A549 (cell line): ENCODE measurements around the gene TXN. TPM values are rescaled to one million over a fixed set of nuclear protein-coding genes. Genes with fewer than 3 reads are reported as not detected.

Experiments used
- ATAC-seq, 2 experiments: fragments of 200-7000 bp in 1 of 2; fragments of >200 bp in 1 of 2; cut with Nextera tagmentation in 1 of 2; cut with Tn5 transposase in 1 of 2; 3 replicates each; pipeline versions ENCODE4 v1.8.0 to v1.9.1; 2018 to 2020; ENCODE audit warnings: mild to moderate bottlenecking in 1 of 2, moderate library complexity in 1 of 2
- CTCF ChIA-PET: fragments of 300-600 bp; sonication (Branson Sonifier 250); formaldehyde crosslinking; extraction: SDS; loops from one replicate; lab custom pipeline; 2021; ENCODE audit warnings: antibody characterized with exemption, inconsistent platforms; lab: Yijun Ruan, JAX
- POLR2A ChIA-PET: fragments of 350-600 bp; formaldehyde crosslinking; extraction: SDS; loops from one replicate; lab custom pipeline; 2021; ENCODE audit warnings: antibody characterized with exemption, inconsistent platforms; lab: Yijun Ruan, JAX
- DNase-seq, 2 experiments: peaks; one replicate each; pipeline versions ENCODE4 v3.0.0 to v3.0.0-alpha.2; 2011 to 2016; ENCODE audit warnings: low read depth in 1 of 2, low spot score in 1 of 2
- FAIRE-seq: peaks from 2 replicates; lab custom pipeline; 2011; peaks lifted over from hg19 to GRCh38; lab: Jason Lieb, UNC
- H3K27ac ChIP-seq, 2 experiments: fragments of >200 bp; sonication (Bioruptor Twin); formaldehyde crosslinking; 3 replicates each; pipeline ENCODE4 v1.5.1; 2016 to 2017
- H3K4me1 ChIP-seq: fragments of >200 bp; sonication (Bioruptor Twin); formaldehyde crosslinking; 3 replicates; pipeline ENCODE4 v1.6.1; 2016
- H3K4me2 ChIP-seq: fragments of >200 bp; sonication (Bioruptor Twin); formaldehyde crosslinking; 3 replicates; pipeline ENCODE4 v1.6.1; 2016
- H3K4me3 ChIP-seq: fragments of >200 bp; sonication (Bioruptor Twin); formaldehyde crosslinking; 3 replicates; pipeline ENCODE4 v1.5.1; 2016
- H3K9me3 ChIP-seq: fragments of >200 bp; sonication (Bioruptor Twin); formaldehyde crosslinking; 3 replicates; pipeline ENCODE4 v1.6.1; 2016
- BHLHE40 ChIP-seq: IDR thresholded peaks from 2 replicates; pipeline ENCODE4 v1.6.1; 2012; ENCODE audit warnings: low read depth, low read length, inconsistent platforms
- CBX8 ChIP-seq: fragments of 200-600 bp; sonication (generic); IDR thresholded peaks from 2 replicates; pipeline ENCODE4 v1.6.1; 2016
- CEBPB ChIP-seq, 2 experiments: fragments of >200 bp in 1 of 2; sonication (Bioruptor Twin) in 1 of 2; formaldehyde crosslinking in 1 of 2; IDR thresholded peaks; 2 replicates each; pipeline ENCODE4 v1.6.1; 2012 to 2016
- EHF ChIP-seq: fragments of 250-450 bp; sonication (Bioruptor Pico); IDR thresholded peaks from 2 replicates; pipeline ENCODE4 v1.5.0; 2020; ENCODE audit warnings: mild to moderate bottlenecking
- EHMT2 ChIP-seq: fragments of 200-600 bp; sonication (generic); IDR thresholded peaks from 2 replicates; pipeline ENCODE4 v1.6.1; 2016; ENCODE audit warnings: antibody characterized with exemption, low read depth, mild to moderate bottlenecking, moderate library complexity
- ESRRA ChIP-seq: fragments of 150-350 bp; IDR thresholded peaks from 2 replicates; pipeline ENCODE4 v1.6.1; 2014; ENCODE audit warnings: mild to moderate bottlenecking, low read length, borderline replicate concordance
- FOSL2 ChIP-seq, 2 experiments: fragments of 450-650 bp in 1 of 2; fragments of >200 bp in 1 of 2; sonication (Bioruptor Twin) in 1 of 2; formaldehyde crosslinking; IDR thresholded peaks; 2 replicates each; pipeline versions ENCODE4 v1.5.0 to v1.6.1; 2016 to 2020; ENCODE audit warnings: mild to moderate bottlenecking in 1 of 2, moderate library complexity in 1 of 2
- HOXA7 ChIP-seq: fragments of 250-450 bp; sonication (Bioruptor Pico); IDR thresholded peaks from 2 replicates; pipeline ENCODE4 v1.5.0; 2020; ENCODE audit warnings: mild to moderate bottlenecking, moderate library complexity
- HOXB13 ChIP-seq: fragments of 250-450 bp; sonication (Bioruptor Pico); IDR thresholded peaks from 2 replicates; pipeline ENCODE4 v1.5.0; 2020; ENCODE audit warnings: low read depth, mild to moderate bottlenecking, moderate library complexity
- JUN ChIP-seq, 2 experiments: fragments of >200 bp; sonication (Bioruptor Twin); formaldehyde crosslinking; IDR thresholded peaks; 2 replicates in 1 of 2; 3 replicates in 1 of 2; pipeline ENCODE4 v1.6.1; 2016 to 2017
- JUNB ChIP-seq: fragments of >200 bp; sonication (Bioruptor Twin); formaldehyde crosslinking; IDR thresholded peaks from 2 replicates; pipeline ENCODE4 v1.6.1; 2016
- MAFK ChIP-seq: fragments of 450-650 bp; IDR thresholded peaks from 2 replicates; pipeline ENCODE4 v1.6.1; 2014; ENCODE audit not compliant: partially characterized antibody
- NR3C1 ChIP-seq: fragments of >200 bp; sonication (Bioruptor Twin); formaldehyde crosslinking; IDR thresholded peaks from 3 replicates; pipeline ENCODE4 v1.6.1; 2017
- PHF8 ChIP-seq: fragments of 200-600 bp; sonication (generic); IDR thresholded peaks from 2 replicates; pipeline ENCODE4 v1.6.1; 2016; ENCODE audit warnings: low read depth, mild to moderate bottlenecking, antibody characterized with exemption, moderate library complexity, borderline replicate concordance
- POLR2A ChIP-seq: IDR thresholded peaks from 2 replicates; pipeline ENCODE4 v1.6.1; 2012; ENCODE audit warnings: mild to moderate bottlenecking, low read length
- RARB ChIP-seq: fragments of 250-450 bp; sonication (Bioruptor Pico); IDR thresholded peaks from 2 replicates; pipeline ENCODE4 v1.8.0; 2021; ENCODE audit warnings: mild to moderate bottlenecking, moderate library complexity
- TFCP2L1 ChIP-seq: fragments of 250-450 bp; sonication (Bioruptor Pico); IDR thresholded peaks from 2 replicates; pipeline ENCODE4 v1.5.0; 2021; ENCODE audit warnings: mild to moderate bottlenecking
- TP53 ChIP-seq: fragments of 250-450 bp; sonication (Bioruptor Pico); IDR thresholded peaks from 2 replicates; pipeline ENCODE4 v1.5.0; 2021; ENCODE audit warnings: mild to moderate bottlenecking, moderate library complexity
- whole genome bisulfite sequencing: methylation state at CpG from one replicate; pipeline ENCODE4 v1.1.6; 2017; ENCODE audit errors: missing lambda C conversion rate; 5-methylcytosine and 5-hydroxymethylcytosine counted together
- polyA plus RNA-seq, 4 experiments: library from polyadenylated mRNA; depleted of rRNA in 3 of 4; stranded (reverse); fragments of >200 nt; fragmentation: RNase III in 1 of 4; extraction: RNeasy Plus Mini Kit Qiagen cat#74134 plus additional on column Dnase treatment in 1 of 4; gene quantifications; 2 replicates in 3 of 4; 3 replicates in 1 of 4; pipeline ENCODE4 v1.2.3, GENCODE V29; 2011 to 2017
- TF ChIP-seq, protein P1 (sequence below): fragments of 450-650 bp; IDR thresholded peaks from 2 replicates; pipeline ENCODE4 v1.6.1; 2014; ENCODE audit warnings: antibody characterized with exemption
- TF ChIP-seq, protein P2 (sequence below): IDR thresholded peaks from 2 replicates; pipeline ENCODE4 v1.6.1; 2012
- TF ChIP-seq, protein P3 (sequence below): fragments of 250-450 bp; sonication (Bioruptor Pico); IDR thresholded peaks from 2 replicates; pipeline ENCODE4 v1.5.0; 2020; ENCODE audit warnings: low read depth, mild to moderate bottlenecking, moderate library complexity
- TF ChIP-seq, protein P4 (sequence below): IDR thresholded peaks from 2 replicates; pipeline ENCODE4 v1.6.1; 2012; ENCODE audit warnings: low read depth, borderline replicate concordance
- TF ChIP-seq, protein P5 (sequence below): fragments of >200 bp; sonication (Bioruptor Twin); formaldehyde crosslinking; IDR thresholded peaks from 2 replicates; pipeline ENCODE4 v1.6.1; 2016
- TF ChIP-seq, protein P6 (sequence below): fragments of 150-350 bp; IDR thresholded peaks from 2 replicates; pipeline ENCODE4 v1.6.1; 2014; ENCODE audit warnings: low read depth, mild to moderate bottlenecking, low read length

Gene TXN
- polyA plus RNA-seq, 2 of the 4 experiments (the other 2 are of a cell fraction): 1,309 to 1,626 TPM

DNA sequence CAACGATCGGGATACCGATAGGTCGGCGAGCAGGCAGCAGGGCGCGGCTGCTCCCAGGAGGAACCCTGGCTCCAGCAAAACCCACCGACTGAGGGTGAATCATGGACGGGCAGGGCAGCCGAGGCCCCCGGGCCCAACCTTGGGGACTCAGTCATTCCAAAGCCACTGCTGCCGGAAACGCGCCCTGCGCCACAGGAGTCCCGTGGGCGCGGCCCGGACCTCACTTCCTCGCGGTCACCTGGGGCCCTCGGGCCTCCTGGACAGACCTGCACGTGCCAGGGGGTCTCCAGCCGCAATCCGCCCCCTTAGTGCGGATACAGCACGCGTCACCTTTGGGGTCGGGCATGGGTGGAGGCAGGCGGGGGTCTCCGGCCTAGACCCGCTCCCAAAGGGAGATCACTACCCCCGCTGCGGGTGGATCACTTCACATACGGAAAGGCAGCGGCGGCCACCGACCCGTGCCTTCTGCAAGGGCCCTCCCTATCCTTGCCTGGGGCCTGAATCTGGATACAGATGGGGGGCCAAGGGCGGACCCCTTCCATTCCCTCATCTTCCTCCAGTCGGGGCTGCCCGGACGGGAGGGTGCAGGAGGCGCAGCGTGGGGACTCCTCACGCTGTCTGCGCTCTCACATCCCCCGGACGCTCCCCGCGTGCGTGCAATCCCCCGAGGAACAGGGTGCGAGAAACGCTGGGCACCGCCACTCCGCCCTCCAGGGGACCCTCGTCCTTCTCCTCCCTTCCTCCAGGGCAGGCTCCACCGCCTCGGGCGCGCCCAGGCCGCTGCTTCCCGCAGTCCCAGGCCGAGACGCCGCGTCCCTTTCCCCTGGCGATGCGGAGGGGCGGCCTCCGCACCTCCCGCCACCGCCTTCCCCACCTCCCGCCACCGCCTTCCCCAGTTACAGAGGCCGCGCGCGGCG is 586 bp downstream of the TXN start:
- ChIA-PET CTCF (interaction anchor here (1.0 to 1.8 kb wide), 3 partner anchors 8 to 14 kb away, joined by 3 to 7 read pairs (median 4); no protein-coding TSS in a partner anchor), POLR2A (interaction anchor here (0.5 to 2.0 kb wide), 23 partner anchors 9 to 656 kb away, joined by 3 to 30 read pairs (median 5); no protein-coding TSS in a partner anchor)
- DNase-seq (peak in 1 of 2 experiments; percentile 61), ATAC-seq (peak; percentile 45 to 48), FAIRE-seq (no peak)
- TF ChIP-seq, protein P1, sequence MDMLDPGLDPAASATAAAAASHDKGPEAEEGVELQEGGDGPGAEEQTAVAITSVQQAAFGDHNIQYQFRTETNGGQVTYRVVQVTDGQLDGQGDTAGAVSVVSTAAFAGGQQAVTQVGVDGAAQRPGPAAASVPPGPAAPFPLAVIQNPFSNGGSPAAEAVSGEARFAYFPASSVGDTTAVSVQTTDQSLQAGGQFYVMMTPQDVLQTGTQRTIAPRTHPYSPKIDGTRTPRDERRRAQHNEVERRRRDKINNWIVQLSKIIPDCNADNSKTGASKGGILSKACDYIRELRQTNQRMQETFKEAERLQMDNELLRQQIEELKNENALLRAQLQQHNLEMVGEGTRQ: peak; percentile 44; the same call in 1 of the 2 replicates
- no peak for TF ChIP-seq ESRRA
- peak; percentile 69 for TF ChIP-seq BHLHE40
- TF ChIP-seq FOSL2 (IDR thresholded peaks at IDR 0.05): no peak
- TF ChIP-seq FOSL2 (CRISPR knock-in tag; IDR thresholded peaks at IDR 0.05): peak; percentile 22; the same call in 1 of the 2 replicates
- TF ChIP-seq, protein P2, sequence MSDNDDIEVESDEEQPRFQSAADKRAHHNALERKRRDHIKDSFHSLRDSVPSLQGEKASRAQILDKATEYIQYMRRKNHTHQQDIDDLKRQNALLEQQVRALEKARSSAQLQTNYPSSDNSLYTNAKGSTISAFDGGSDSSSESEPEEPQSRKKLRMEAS: peak; percentile 73
- TF ChIP-seq TFCP2L1 (CRISPR knock-in tag): 0 out of 2 replicates have a peak, but pooled peaks have one; percentile 29
- peak in 1 of 2 experiments; percentile 5; a peak in 2 of 5 replicates for TF ChIP-seq JUN (IDR thresholded peaks at IDR 0.05)
- no peak for TF ChIP-seq MAFK
- TF ChIP-seq JUNB: no peak
- peak; percentile 79; the same call in 1 of the 2 replicates for TF ChIP-seq PHF8
- H3K4me1 ChIP-seq: peaks cover 57% of the 10 kb centered on the region
- peak overlapping the region; percentile 97 for H3K27ac ChIP-seq
- 0% methylated on average over 31 of the region's 81 CpGs for WGBS
- H3K4me3 ChIP-seq: peak overlapping the region; percentile 67
- H3K9me3 ChIP-seq: no peaks in the 10 kb centered on the region
- peak overlapping the region; percentile 76 for H3K4me2 ChIP-seq

DNA sequence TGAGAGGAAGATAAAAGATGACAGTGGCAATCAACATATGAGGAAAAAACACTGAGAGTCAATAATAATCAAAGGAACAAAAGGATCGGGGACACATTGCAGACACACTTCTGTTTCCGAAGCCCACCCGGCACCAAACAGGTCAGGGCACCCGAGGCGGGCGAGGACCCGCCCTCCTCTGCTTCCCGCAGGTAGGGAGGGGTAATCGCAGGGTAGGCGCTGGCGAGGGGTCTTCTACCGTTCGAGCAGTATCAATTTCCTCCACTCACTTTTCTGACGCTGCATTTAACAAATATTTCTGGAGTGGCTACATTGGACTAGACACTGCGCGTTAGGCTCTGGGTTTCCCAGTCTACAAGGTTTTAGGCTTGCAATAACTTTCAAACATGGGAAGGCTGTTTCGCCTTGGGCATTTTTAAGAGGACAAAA is 1.3 kb downstream of the TXN start:
- WGBS: 0% methylated on average over 17 of the region's 17 CpGs
- Histone ChIP-seq H3K4me3 (peak overlapping the region; percentile 67), H3K4me1 (peaks cover 63% of the 10 kb centered on the region), H3K4me2 (peak overlapping the region; percentile 76), H3K27ac (peak overlapping the region; percentile 97), H3K9me3 (no peaks in the 10 kb centered on the region)
- FAIRE-seq (no peak), DNase-seq (no peak), ATAC-seq (peak in 1 of 2 experiments; percentile 0; a peak in 1 of 6 replicates)
- ChIA-PET POLR2A (no interaction called here), CTCF (no interaction called here)
- TF ChIP-seq HOXB13: no peak
- peak; percentile 72; the same call in 1 of the 2 replicates for TF ChIP-seq HOXA7 (CRISPR knock-in tag)

DNA sequence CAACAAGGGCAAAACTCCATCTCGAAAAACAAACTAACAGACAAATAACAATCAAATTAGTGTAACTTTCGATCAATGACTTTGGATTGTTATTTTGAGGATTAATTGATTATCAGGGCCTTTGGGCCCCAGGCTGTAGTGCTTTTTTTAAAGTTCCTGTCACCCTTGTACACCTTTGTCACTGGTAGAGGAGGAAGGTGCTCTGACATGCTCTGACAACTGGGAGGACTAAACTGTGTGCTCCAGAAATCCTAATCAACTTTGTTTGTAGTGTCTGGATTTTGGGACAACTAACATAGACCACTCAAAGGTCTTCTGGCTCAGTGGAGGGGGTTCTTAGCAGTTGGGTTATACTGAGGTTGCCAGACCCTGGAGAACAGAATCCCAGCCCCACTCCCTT is 1.8 kb downstream of the TXN start:
- peaks cover 66% of the 10 kb centered on the region for H3K4me1 ChIP-seq
- FAIRE-seq: no peak
- ChIA-PET CTCF (no interaction called here), POLR2A (no interaction called here)
- H3K27ac ChIP-seq: peak overlapping the region; percentile 97
- 0% methylated on average over 2 of the region's 2 CpGs for WGBS
- no peak for DNase-seq
- H3K9me3 ChIP-seq: no peaks in the 10 kb centered on the region
- H3K4me3 ChIP-seq: peak overlapping the region; percentile 67
- no peak for ATAC-seq
- peak overlapping the region; percentile 76 for H3K4me2 ChIP-seq
- no peak for TF ChIP-seq ESRRA
- TF ChIP-seq, protein P3, sequence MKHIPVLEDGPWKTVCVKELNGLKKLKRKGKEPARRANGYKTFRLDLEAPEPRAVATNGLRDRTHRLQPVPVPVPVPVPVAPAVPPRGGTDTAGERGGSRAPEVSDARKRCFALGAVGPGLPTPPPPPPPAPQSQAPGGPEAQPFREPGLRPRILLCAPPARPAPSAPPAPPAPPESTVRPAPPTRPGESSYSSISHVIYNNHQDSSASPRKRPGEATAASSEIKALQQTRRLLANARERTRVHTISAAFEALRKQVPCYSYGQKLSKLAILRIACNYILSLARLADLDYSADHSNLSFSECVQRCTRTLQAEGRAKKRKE (CRISPR knock-in tag): no peak
- no peak for TF ChIP-seq RARB (CRISPR knock-in tag)
- TF ChIP-seq CBX8: no peak
- no peak for TF ChIP-seq CEBPB (IDR thresholded peaks at IDR 0.05)
- TF ChIP-seq, protein P4, sequence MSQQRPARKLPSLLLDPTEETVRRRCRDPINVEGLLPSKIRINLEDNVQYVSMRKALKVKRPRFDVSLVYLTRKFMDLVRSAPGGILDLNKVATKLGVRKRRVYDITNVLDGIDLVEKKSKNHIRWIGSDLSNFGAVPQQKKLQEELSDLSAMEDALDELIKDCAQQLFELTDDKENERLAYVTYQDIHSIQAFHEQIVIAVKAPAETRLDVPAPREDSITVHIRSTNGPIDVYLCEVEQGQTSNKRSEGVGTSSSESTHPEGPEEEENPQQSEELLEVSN: no peak
- TF ChIP-seq, protein P5, sequence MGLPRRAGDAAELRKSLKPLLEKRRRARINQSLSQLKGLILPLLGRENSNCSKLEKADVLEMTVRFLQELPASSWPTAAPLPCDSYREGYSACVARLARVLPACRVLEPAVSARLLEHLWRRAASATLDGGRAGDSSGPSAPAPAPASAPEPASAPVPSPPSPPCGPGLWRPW: no peak
- TF ChIP-seq HOXB13: no peak
- no peak for TF ChIP-seq NR3C1
- TF ChIP-seq, protein P6, sequence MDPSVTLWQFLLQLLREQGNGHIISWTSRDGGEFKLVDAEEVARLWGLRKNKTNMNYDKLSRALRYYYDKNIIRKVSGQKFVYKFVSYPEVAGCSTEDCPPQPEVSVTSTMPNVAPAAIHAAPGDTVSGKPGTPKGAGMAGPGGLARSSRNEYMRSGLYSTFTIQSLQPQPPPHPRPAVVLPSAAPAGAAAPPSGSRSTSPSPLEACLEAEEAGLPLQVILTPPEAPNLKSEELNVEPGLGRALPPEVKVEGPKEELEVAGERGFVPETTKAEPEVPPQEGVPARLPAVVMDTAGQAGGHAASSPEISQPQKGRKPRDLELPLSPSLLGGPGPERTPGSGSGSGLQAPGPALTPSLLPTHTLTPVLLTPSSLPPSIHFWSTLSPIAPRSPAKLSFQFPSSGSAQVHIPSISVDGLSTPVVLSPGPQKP: no peak
- no peak for TF ChIP-seq MAFK
- TF ChIP-seq JUNB: no peak
- TF ChIP-seq EHMT2: no peak
- TF ChIP-seq EHF (CRISPR knock-in tag): no peak
- no peak for TF ChIP-seq POLR2A
- no peak for TF ChIP-seq TP53
